GOT3 (cell line): ENCODE measurements around the gene SLC7A6.

Experiments
- DNase-seq: peaks from one replicate; lab custom pipeline; 2025; ENCODE audit warnings: mixed read lengths; lab: John Stamatoyannopoulos, UW

SLC7A6 gene

DNA sequence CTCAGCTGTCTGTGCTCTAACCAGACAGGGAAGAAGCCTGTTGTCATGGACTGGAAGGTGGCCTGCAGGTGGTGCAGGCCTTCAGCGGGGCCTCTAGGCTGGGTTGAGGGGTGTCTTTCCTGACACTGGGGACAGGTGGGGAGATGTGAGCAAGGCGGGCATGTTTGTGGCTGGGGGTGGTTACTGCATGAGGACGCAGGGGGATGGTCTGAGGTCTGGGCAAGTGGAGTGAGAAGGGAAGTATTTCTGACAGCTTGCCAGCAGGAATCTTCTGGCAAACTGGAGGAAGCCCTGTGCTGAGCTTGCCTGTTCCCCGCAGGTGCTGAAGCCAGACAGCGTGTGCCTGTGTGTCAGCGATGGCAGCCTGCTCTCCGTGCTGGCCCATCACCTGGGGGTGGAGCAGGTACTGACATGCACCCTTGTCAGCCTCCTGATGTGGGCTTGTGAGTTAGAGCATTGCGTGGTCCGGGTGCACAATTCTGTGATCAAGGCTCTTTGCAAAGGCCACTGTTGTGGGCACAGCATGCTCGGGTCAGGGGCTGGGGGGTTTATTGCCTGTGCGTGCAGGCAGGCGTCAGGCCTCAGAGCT, 82.7 kb downstream of the SLC7A6 start:
- DNase-seq = no peak

DNA sequence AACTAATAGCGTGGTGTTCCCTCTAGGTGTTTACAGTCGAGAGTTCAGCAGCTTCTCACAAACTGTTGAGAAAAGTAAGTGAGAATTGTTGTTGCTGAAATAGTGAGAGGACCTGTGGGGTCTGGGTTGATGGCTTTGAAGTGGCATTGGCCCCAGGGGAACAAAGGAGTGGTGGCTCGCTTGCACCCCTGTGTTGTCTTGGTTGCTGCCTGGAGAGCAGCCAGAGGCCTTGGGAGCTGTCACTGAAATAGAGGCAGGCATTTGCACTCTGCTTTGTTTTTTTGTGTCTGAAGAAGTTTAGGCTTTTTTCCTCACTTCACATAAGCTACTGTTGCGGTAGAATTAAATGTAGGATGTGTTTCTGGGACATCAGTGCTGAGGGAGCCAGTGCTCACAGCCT, 83.3 kb downstream of the SLC7A6 start:
- no peak for DNase-seq

DNA sequence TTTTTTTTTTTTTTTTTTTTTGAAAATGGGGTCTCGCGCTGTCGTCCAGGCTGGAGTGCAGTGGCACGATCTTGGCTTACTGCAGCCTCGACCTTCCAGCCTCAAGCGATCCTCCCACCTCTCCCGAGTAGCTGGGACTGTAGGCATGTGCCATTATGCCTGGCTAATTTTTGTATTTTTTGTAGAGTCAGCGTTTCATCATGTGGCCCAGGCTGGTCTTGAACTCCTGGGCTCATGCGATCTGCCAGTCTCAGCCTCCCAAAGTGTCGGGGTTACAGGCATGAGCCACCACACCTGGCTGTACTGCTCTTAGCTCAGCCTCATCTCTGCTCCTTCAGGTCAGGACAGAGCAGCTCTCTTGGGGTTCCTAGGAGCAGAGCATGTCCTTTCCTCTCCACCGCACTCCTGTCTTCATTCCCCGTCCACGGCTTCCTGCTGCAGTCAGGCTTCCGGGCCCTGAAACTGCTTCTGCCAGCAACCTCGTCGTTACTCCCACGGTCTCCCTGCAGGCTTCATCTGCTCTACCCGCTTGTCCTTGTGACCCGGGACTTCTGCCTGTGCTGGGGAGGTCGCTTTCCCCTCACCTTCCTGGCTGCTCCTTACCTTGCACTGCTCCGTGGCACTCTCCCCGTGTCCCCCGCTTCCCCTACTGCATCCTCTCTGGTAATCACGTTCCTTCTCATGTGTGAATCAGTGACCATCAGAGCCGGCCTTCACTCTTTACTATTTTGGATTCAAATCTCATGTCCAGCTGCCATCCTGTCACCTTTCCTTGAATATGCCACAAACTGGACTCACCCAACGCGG, 84.5 kb downstream of the SLC7A6 start:
- no peak for DNase-seq

DNA sequence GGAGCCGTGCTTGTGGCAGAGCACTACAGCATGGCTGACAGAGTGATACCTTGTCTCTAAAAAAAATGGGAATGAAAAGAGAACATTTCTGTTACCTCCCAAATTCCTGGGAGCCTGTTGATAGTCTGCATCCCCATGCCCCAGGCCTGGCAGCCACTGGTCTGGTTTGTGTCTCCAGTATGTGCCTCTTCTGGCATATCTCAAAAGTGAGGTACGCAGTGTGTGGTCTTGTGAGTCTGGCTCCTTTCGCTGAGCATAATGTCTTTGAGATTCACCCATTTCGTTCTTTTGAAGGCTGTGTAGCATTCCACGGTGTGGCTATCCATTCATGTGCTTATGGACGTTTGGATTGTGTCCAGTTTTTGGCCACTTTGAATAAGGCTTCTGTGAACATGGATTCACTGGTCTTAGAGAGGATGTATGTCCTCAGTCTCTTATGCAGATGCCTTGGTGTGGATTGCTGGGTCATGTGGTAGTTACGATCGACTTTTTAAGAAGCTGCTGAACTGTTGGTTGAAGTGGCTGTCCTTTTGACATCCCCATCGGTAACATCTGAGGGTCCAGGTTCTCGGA, 85.6 kb downstream of the SLC7A6 start:
- no peak for DNase-seq

DNA sequence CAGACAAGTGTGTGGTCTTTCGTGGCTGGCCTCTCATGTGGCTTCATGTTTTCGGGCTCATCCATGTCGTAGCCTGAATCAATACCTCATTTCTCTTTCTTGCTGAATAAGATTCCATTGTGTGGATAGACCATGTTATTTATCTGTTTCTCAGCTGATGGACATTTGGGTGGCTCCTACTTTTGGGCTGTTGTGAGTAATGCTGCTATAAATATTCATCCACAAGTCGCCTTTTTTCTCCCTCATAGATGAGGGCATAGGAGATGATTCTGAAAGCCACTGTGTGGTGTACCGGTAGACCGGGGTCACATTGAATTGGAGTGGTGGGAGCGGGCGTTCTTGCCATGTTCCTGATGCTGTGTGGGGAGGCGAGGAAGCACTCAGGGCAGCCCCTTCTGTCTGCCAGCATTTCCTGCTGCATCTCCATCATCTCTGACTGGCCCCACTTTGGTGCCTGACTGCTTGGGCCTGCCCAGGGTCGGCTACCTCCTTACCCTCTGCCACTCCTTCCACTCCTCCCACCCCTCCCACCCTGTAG, 86.6 kb downstream of the SLC7A6 start:
- DNase-seq = no peak
